Suppressor macrophage (primary cell): Measurements from ENCODE around the gene PAM.
"Not testable (repeated sequence)": the region's sequence is repeated elsewhere in the genome, so short reads cannot be mapped to it uniquely, and the experiment has no call there.

Source experiments
- DNase-seq, 4 experiments: peaks; one replicate each; pipeline ENCODE4 v3.0.0-alpha.2; 2020 to 2022

The PAM gene

DNA sequence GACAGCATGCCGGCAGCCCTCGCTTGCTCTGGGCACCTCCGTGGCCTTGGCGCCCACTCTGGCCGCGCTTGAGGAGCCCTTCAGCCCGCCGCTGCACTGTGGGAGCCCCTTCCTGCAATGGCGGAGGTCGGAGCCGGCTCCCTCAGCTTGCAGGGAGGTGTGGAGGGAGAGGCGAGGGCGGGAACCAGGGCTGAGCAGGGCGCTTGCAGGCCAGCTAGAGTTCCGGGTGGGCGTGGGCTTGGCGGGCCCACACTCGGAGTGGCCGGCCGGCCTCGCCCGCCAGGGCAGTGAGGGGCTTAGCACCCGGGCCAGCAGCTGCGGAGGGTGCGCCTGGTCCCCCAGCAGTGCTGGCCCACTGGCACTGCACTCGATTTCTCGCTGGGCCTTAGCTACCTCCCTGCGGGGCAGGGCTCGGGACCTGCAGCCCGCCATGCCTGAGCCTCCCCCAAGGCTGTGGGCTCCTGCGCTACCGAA lies 3.2 kb upstream of the PAM start:
- DNase-seq, result not testable (repeated sequence)

- DNase-seq, result peak in 2 of 4 experiments; percentile 6
These were observed 977 bp upstream of the PAM start for GRCh38 chr5:102753889-102754766.

GRCh38 chr5:102755686-102756371 lies 724 bp downstream of the PAM start:
- DNase-seq, result peak; percentile 50 to 69 (median 60)

GRCh38 chr5:102758576-102758975 lies 3.5 kb downstream of the PAM start:
- no peak for DNase-seq

DNA sequence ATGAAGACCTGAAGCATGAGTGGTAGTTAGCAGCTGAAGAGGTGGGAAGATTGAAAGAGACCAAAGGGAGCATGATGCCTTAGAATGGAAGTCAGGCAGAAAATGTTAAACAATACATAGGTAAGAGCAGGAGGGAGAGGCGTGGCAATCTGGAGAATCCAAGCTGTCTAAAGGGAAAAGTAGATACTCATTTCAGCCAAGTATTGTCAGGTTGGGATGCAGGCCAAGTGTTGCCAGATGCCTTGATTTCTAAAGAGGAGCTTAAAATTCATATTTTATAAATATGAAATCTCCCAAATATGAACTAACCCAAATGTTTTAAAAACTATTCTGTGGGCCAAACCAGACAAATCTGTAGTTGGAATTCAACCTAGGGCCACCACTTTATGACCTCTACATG lies 4.2 kb downstream of the PAM start:
- DNase-seq, result no peak

- no peak for DNase-seq
These were observed 4.6 kb downstream of the PAM start for GRCh38 chr5:102759700-102760099.

- DNase-seq, result no peak
These were observed 5.7 kb downstream of the PAM start for GRCh38 chr5:102760815-102761214.

DNA sequence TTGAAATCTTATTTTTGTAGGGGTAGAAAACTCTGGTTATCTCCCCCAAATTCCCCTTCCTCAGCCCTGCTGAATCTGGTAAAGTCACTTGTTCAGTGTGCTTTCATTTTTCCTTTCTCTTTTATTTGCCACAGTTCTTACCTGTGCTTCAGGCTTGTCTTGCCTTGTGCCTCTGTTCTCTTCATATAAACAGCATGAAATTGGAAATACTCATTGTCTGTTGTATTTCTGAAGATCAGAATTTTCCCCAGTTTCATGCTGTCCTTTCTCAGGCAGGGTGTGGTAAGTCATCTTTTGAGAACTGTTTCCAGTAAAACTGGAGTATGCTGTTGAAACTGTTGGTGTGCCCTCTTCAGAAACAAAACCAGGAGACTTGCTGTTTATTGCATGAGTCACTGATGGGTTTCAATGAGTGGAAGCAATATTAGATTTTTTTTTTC lies 7.0 kb downstream of the PAM start:
- no peak for DNase-seq

DNA sequence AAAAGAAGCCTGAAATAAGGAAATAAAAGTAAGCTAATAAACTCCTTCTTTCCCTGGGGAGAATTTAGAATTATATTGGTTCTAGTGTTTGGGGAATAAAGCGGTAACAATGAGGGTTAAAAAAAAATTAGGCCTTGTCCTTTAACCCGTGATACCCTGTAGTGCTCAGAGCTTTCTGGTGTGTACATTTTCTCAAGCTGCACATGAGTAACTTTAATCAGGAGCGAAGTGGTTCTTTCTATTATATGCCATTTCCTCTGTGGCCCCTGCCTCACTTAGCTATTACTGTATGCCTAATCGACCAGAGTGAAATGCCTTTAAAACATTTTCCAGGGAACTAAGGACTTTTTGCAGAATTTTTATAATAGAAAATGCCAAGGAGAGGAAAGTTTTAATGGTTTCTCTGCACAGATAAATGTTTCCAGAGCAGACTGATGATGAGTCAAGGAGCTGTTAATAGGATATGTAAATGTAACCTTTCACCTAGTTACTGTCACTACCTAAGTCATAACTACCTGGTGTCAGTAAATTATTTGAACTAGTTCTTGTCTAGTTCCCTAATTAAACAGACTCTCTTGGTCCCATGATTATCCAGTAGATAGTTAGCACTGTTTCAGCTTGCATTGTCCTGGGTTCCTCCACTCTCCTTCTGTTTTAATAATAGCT lies 7.6 kb downstream of the PAM start:
- DNase-seq, result no peak

DNA sequence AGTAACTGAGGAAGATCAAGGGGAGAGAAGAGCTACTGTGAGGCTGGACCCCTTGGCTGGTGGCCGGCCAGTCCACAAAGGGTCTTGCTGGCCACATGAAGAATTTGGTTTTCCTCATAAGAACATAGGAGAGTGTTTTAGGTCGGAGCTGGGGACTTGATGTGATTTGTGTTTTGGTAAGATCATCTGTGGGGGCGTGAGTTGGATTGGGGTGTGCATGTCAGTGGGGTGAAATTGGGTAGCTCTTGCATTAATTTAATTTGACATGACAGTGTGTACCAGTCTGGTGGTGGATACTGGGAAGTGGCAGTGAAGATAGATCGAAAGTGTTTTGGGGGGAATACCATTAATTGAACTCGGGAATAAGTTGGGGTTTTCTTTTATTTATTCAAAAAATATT lies 8.6 kb downstream of the PAM start:
- no peak for DNase-seq

DNA sequence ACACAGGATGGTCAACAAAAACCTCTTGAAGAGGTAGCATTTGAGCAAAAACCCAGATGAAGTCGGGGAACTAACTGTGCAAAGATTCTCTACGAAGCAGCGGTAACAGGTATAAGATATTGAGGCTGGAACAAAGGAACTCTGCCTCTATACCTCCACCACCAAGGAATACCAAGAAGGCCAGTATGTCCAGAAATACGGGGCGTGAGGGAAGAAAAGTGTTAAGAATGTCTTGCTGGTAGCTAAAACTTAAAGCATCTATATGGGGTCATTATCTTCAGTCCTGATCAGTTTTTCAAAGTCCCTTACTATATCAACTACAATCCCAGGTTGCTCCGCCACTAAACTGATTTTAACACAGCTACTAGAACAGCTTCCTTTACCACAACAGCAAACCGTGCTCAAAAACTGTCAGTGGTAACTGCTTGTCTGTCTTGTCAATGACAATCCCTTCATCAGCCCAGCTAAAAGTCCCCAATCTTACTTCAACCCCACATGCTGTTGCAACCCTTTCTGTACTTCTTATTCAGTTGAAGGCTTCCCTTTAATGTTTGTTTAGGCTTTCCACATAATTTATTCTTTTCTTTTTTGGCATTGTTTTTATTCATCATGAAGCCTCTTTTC lies 9.4 kb downstream of the PAM start:
- DNase-seq, result no peak

DNA sequence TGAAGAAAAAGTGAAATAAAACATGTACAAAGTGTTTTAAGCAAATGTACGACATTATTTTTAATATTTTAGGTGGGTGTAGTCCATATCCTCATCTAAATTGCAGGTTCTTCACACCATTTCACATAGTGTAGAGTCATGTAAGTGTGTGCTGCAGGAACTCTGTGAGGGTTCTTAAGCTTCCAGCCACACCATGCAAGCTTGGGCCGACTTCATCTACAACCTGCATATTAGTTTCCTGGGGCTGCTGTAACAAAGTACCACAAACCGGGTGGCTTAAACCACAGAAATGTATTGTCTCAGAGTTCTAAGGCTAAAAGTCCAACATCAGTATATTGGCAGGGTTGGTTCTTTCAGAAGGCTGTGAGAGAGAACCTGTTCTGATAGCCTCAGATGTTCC lies 10.2 kb downstream of the PAM start:
- no peak for DNase-seq

DNA sequence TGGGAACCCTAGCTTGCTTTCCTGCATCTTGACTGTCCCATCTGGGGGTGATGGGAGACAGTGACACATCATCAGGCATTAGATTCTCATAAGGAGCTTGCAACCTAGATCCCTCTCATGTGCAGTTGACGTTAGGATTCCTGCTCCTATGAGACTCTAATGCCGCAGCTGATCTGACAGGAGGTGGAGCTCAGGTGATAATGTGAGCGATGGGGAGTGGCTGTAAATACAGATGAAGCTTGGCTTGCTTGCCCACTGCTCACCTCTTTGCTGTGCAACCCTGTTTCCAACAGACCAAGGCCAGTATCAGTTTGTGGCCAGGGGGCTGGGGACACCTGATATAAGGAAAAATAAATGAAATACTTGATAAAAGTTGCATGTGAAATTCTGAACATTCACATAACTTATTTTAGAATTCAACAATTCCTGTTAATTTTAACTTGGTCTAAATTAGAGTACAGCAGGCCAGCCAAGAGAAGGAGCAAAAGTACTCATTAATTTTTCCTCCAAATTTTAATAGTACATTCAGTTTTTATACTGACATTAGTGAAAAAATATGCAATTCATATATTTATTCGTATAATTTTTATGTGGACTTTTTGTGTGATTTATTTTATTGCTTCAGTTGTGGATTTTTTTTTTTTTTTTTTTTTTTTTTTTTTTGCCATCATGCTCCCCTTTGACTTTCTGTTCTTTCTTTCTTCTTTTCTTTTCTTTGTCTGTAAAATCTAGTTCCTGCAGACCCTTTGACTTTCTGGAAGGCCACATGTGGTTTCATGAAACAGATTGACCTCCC lies 11.4 kb downstream of the PAM start:
- DNase-seq, result no peak

GRCh38 chr5:102767862-102768261 lies 12.8 kb downstream of the PAM start:
- DNase-seq, result no peak

DNA sequence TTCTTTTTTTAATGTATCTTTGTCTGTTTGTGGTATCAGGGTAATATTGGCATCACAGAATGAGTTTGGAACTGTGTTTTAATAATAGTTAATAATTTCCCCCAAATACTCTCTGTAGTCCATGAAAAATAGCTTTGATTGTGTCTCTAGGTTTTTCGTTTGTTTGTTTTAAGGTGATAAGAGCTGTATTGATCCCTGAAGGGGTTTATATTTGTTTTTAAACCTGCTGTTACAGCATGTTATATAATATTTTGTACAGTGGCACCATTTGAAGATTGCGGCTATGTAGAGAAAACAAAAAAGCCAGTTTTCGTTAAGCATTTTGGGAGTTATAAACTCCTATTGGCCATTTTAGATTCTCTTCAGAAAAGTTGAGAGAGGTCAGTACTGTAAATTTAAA lies 15.7 kb downstream of the PAM start:
- DNase-seq, result no peak

DNA sequence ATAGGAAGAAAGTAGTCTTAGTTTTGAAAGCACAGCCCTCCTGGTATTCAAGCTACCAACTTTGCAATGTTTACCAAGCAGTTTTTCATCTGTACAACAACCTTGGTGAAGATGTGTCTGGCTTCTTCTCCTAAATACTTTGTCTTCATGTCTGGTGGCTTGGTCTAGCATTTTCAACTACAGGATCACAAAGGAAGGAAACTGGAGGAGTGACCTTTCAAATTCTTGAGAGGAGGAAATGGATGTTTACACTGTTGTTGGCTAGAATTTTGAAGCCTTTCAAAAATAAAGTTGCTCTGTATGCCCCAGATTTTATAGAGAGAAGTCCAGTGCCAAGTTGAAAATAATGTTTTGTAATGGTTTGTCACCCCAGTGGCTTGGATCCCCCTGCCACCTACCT lies 16.3 kb downstream of the PAM start:
- peak in 2 of 4 experiments; percentile 27 to 41 for DNase-seq

DNA sequence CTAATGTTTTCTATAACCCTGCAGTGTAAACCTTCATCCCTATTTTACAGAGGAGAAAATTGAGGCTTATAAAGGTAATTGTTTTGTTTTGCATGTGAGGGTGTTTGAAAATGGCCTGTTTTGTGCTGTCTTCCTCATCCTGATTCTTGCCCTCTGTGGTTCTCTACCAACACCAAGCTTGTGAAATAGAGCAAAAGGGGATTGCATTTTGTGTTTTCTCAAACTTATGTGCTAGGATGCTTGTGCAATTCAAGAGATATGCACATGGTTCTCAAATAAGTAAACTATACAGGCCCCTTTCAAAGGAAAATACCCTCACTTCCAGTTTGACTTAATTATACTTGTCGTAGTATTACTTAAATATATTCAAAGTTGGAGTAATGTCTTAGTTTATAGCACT lies 17.2 kb downstream of the PAM start:
- DNase-seq, result peak; percentile 9 to 51 (median 32)

DNA sequence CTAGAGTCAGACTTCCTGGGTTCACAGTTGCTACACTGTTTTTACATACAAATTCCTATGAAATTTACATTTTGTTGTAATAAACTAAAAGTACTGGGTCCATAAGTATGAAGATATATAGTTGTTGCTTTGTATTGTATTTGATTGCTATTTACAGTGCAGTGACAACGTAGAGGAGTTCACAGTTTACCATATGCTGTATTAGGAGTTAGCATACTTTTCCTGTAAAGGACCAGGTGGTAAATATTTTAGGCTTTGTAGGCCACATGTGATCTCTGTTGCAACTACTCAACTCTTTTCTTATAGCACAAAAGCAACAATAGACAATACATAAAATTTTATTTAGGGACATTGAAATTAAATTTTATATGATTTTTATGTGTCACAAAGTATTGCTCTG lies 18.0 kb downstream of the PAM start:
- no peak for DNase-seq

- DNase-seq, result not testable (repeated sequence)
These were observed 20.7 kb downstream of the PAM start for GRCh38 chr5:102775756-102776155.

DNA sequence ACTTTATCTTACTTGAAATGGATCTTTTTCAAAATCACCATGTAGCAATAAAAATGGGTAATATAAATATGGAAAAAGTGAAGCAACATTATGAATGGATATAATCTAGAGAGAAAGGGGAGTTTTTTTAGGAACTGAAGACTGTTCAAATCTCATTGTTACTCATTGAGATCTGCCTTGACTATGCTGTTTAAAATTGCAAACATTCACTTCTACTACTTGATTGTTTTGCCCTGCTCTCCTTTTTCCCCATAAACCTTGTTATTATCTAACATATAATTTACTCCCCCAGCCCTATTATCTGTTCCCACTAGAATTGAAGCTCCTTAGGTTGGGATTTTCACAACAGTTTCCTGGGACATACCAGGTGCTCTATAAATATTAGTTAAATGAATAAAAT lies 22.0 kb downstream of the PAM start:
- no peak for DNase-seq

GRCh38 chr5:102778478-102778877 lies 23.4 kb downstream of the PAM start:
- DNase-seq, result no peak

DNA sequence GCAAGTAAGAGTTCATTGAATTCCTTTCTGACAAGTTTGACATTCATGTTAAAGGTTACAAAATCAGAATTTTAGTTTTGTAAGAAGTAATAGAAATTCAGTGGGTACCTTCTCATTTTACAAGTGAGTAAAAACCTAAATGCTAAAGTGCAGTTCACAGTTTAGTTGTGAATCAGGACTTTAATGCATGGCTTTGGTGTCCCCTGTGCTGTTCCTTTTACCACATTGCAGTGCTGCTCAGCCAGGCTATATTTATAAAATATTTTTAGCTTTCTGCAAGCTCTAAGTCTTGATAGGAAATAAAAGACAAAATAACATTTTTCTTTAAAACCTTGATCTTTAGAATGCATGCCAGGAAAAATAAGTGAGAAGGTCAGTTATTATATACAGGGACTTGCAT lies 26.3 kb downstream of the PAM start:
- no peak for DNase-seq
